ENCODE data around the gene AFAP1. TPM values are rescaled to one million over a fixed set of nuclear protein-coding genes. Genes with fewer than 3 reads are reported as not detected.

Gene AFAP1
- total RNA-seq, 2 experiments from 2014 or later = not detected

DNA sequence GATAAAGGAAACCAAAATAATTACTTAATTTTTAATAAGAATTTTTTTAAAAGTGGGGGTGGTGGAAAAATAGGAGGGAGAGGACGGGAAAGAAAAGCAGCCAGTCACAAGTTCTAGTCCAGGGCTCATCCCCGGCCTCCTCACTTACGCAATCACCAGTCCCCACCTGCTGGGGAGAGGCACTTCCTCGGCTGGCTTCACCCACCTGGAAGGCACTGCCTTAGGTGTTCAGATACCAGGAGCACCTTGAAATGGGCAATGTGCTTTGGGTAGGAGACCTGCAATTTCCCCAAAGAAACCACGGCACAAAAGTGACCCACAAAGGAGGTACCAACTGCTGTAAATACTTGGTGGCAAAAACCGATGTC is 23.8 kb downstream of the AFAP1 start:
- no peak for DNase-seq (ENCODE audit: low spot score)
- H3K9me3 ChIP-seq (ENCODE audit: low read length) = no peaks in the 10 kb centered on the region
- no peaks in the 10 kb centered on the region for H3K4me1 ChIP-seq (ENCODE audit: insufficient read depth, low read length, poor library complexity, severe bottlenecking)
- ChIA-PET POLR2A (interaction anchor here (1.0 kb wide), 1 partner anchor 20 kb away, joined by 3 read pairs; no protein-coding TSS in a partner anchor), CTCF (ENCODE audit: unreplicated experiment) (no interaction called here)
- no peaks in the 10 kb centered on the region for H4K20me1 ChIP-seq (ENCODE audit: insufficient read depth, low read length)
- intact Hi-C loops (cut with micrococcal nuclease; ENCODE audit: unreplicated experiment) = no loop called here
- no peaks in the 10 kb centered on the region for H3K79me2 ChIP-seq (ENCODE audit: insufficient read depth, low read depth, low read length)
- no peak overlapping the region for H2AFZ ChIP-seq (ENCODE audit: low read length)
- no peaks in the 10 kb centered on the region for H3K36me3 ChIP-seq (ENCODE audit: insufficient read depth, low read length)
- TF ChIP-seq, protein P1, sequence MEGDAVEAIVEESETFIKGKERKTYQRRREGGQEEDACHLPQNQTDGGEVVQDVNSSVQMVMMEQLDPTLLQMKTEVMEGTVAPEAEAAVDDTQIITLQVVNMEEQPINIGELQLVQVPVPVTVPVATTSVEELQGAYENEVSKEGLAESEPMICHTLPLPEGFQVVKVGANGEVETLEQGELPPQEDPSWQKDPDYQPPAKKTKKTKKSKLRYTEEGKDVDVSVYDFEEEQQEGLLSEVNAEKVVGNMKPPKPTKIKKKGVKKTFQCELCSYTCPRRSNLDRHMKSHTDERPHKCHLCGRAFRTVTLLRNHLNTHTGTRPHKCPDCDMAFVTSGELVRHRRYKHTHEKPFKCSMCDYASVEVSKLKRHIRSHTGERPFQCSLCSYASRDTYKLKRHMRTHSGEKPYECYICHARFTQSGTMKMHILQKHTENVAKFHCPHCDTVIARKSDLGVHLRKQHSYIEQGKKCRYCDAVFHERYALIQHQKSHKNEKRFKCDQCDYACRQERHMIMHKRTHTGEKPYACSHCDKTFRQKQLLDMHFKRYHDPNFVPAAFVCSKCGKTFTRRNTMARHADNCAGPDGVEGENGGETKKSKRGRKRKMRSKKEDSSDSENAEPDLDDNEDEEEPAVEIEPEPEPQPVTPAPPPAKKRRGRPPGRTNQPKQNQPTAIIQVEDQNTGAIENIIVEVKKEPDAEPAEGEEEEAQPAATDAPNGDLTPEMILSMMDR (conservative IDR thresholded peaks at IDR 0.05; ENCODE audit: low read length) = no peak
- TF ChIP-seq EZH2phosphoT487 (IDR thresholded peaks at IDR 0.05; ENCODE audit: borderline replicate concordance, low read depth, low read length) = no peak
- no peak overlapping the region for H3K4me2 ChIP-seq (ENCODE audit: low read length)
- H3K4me3 ChIP-seq (ENCODE audit: low read depth, low read length, poor library complexity, severe bottlenecking) = no peak overlapping the region
- no TSS peak for BruUV-seq (replicated peaks)
- H3K27ac ChIP-seq (ENCODE audit: low read depth, low read length, poor library complexity, severe bottlenecking) = no peak overlapping the region
- H3K9me2 ChIP-seq (ENCODE audit: insufficient read depth, low read length) = no peaks in the 10 kb centered on the region

DNA sequence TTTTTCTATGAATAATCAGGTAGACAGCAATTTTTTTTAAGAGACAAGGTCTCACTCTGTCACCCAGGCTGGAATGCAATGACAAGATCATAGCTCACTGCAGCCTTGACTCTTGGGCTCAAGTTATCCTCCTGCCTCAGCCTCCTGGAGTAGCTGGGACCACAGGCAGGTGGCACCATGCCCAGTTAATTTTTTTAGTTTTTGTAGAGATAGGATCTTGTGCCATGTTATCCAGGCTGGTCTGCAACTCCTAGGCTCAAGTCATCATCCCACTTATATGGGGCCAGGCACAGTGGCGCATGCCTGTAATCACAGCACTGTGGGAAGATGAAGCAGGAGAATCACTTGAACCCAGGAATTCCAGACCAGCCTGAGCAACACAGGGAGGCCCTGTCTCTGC is 26.8 kb downstream of the AFAP1 start:
- Histone ChIP-seq H3K79me2 (ENCODE audit: insufficient read depth, low read depth, low read length) (no peaks in the 10 kb centered on the region), H3K4me2 (ENCODE audit: low read length) (no peak overlapping the region), H4K20me1 (ENCODE audit: insufficient read depth, low read length) (no peaks in the 10 kb centered on the region), H3K36me3 (ENCODE audit: insufficient read depth, low read length) (no peaks in the 10 kb centered on the region), H3K9me2 (ENCODE audit: insufficient read depth, low read length) (no peaks in the 10 kb centered on the region), H3K4me1 (ENCODE audit: insufficient read depth, low read length, poor library complexity, severe bottlenecking) (peaks cover 17% of the 10 kb centered on the region), H3K27ac (ENCODE audit: low read depth, low read length, poor library complexity, severe bottlenecking) (no peak overlapping the region), H3K9me3 (ENCODE audit: low read length) (no peaks in the 10 kb centered on the region), H3K4me3 (ENCODE audit: low read depth, low read length, poor library complexity, severe bottlenecking) (no peak overlapping the region), H2AFZ (ENCODE audit: low read length) (no peak overlapping the region)
- no TSS peak for BruUV-seq (replicated peaks)
- POLR2A ChIA-PET = interaction anchor here (0.7 to 1.0 kb wide), 2 partner anchors 17 to 32 kb away, joined by 3 to 4 read pairs; no protein-coding TSS in a partner anchor
- no peak for TF ChIP-seq EZH2phosphoT487 (IDR thresholded peaks at IDR 0.05; ENCODE audit: borderline replicate concordance, low read depth, low read length)
- TF ChIP-seq, protein P1 (conservative IDR thresholded peaks at IDR 0.05; ENCODE audit: low read length) = no peak
- no peak for DNase-seq (ENCODE audit: low spot score)
- CTCF ChIA-PET (ENCODE audit: unreplicated experiment) = no interaction called here
- intact Hi-C loops (cut with micrococcal nuclease; ENCODE audit: unreplicated experiment) = no loop called here

DNA sequence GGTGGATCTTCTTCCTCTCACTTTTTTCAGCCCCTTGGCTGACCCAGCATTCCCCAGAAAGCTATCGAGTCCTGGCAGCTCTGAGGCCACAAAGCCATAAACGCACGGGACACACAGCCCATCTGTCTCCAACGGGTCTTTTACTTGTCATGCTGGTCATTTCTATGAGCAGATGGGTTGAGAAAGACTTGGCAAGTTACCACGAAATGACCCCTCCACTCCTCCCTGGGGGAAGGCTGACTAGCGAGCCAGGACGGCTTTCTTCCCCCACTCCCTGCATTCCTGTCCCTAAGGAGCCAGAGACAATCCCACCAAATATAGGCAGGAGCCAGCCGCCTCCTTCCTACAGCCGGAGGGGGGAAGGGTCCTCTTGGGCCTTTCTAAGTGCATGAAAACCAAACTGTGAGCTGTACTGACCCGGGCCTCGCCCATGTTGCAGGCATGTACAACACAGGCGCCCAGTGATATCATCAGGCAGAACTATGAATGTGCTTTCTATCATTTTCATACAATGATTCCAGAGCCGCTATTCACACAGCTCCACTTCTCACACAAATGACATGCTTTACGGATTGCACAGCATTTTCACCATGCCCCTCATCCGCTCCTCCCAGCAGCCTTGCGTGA is 28.6 kb downstream of the AFAP1 start:
- Histone ChIP-seq H3K79me2 (ENCODE audit: insufficient read depth, low read depth, low read length) (no peaks in the 10 kb centered on the region), H3K4me2 (ENCODE audit: low read length) (no peak overlapping the region), H4K20me1 (ENCODE audit: insufficient read depth, low read length) (no peaks in the 10 kb centered on the region), H3K27ac (ENCODE audit: low read depth, low read length, poor library complexity, severe bottlenecking) (no peak overlapping the region), H3K4me3 (ENCODE audit: low read depth, low read length, poor library complexity, severe bottlenecking) (no peak overlapping the region), H3K36me3 (ENCODE audit: insufficient read depth, low read length) (no peaks in the 10 kb centered on the region), H2AFZ (ENCODE audit: low read length) (no peak overlapping the region), H3K9me3 (ENCODE audit: low read length) (no peaks in the 10 kb centered on the region), H3K9me2 (ENCODE audit: insufficient read depth, low read length) (no peaks in the 10 kb centered on the region), H3K4me1 (ENCODE audit: insufficient read depth, low read length, poor library complexity, severe bottlenecking) (peaks cover 17% of the 10 kb centered on the region)
- ChIA-PET POLR2A (interaction anchor here (0.7 kb wide), 1 partner anchor 405 kb away, joined by 4 read pairs; no protein-coding TSS in a partner anchor), CTCF (ENCODE audit: unreplicated experiment) (no interaction called here)
- TF ChIP-seq, protein P1 (conservative IDR thresholded peaks at IDR 0.05; ENCODE audit: low read length) = no peak
- no peak for TF ChIP-seq EZH2phosphoT487 (IDR thresholded peaks at IDR 0.05; ENCODE audit: borderline replicate concordance, low read depth, low read length)
- no TSS peak for BruUV-seq (replicated peaks)
- DNase-seq (ENCODE audit: low spot score) = no peak
- intact Hi-C loops (cut with micrococcal nuclease; ENCODE audit: unreplicated experiment) = no loop called here
